Measurements from ENCODE around the gene ANKRD1. TPM values are rescaled to one million over a fixed set of nuclear protein-coding genes. Genes with fewer than 3 reads are reported as not detected.

Gene ANKRD1
- total and polyA plus RNA-seq, 12 donors: 1,390 to 8,287 (median 4,440) TPM

DNA sequence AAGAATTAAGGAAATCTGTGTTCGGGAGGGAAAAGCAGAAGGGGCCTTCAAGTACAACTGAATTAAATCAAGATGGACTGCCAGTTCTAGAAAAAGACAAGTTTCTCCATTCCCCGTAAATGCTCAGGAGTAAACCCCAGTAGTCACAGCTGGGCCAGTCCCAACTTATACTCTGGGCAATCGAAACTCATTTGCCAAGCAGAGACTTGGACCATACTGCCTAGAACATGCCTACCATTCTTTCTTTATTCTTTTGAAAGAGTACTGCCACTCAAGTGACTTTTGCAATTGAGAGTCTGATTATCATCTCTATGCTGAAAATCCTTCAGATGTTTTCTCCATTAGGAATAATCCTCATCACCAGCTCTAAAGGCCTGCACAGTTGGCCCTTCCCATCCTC is 27.7 kb downstream of the ANKRD1 start:
- ATAC-seq: no peak
- peaks cover 0 to 100% (median 31%) of the 10 kb centered on the region in 9 donors for H3K36me3 ChIP-seq
- intact Hi-C loops (cut with DNase I): no loop called here
- no peaks in the 10 kb centered on the region for H3K4me1 ChIP-seq
- WGBS, 2 donors: 89 to 90% methylated on average over 3 of the region's 3 CpGs
- H3K4me3 ChIP-seq: no peak overlapping the region
- no peak overlapping the region for H3K27ac ChIP-seq
- H3K27me3 ChIP-seq: no peaks in the 10 kb centered on the region
- no peaks in the 10 kb centered on the region for H3K9me3 ChIP-seq
- DNase-seq: no peak
- TF ChIP-seq, protein P1, sequence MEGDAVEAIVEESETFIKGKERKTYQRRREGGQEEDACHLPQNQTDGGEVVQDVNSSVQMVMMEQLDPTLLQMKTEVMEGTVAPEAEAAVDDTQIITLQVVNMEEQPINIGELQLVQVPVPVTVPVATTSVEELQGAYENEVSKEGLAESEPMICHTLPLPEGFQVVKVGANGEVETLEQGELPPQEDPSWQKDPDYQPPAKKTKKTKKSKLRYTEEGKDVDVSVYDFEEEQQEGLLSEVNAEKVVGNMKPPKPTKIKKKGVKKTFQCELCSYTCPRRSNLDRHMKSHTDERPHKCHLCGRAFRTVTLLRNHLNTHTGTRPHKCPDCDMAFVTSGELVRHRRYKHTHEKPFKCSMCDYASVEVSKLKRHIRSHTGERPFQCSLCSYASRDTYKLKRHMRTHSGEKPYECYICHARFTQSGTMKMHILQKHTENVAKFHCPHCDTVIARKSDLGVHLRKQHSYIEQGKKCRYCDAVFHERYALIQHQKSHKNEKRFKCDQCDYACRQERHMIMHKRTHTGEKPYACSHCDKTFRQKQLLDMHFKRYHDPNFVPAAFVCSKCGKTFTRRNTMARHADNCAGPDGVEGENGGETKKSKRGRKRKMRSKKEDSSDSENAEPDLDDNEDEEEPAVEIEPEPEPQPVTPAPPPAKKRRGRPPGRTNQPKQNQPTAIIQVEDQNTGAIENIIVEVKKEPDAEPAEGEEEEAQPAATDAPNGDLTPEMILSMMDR (IDR thresholded peaks at IDR 0.05): no peak

DNA sequence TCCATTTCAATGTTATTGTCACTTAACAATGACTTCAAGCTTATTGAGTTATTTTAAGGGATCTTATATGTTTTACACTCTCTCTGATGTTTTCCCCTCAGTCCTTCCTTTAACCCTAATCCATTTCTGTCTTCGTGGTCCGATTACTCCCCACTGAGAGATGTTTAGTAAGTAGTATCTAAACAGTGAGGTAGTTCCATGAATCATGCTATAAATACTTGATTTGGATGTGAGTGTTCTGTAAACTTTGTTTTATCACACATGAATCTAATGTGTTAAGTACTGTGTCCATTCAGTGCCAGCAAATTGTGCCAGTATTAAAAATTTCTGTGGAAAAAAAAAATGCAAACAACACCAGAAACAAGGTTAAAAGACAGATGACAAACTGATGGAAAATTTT is 30.5 kb downstream of the ANKRD1 start:
- Histone ChIP-seq H3K4me1 (peaks cover 0 to 1% (median 0%) of the 10 kb centered on the region in 9 donors), H3K27ac (no peak overlapping the region), H3K27me3 (no peaks in the 10 kb centered on the region), H3K9me3 (no peaks in the 10 kb centered on the region), H3K4me3 (no peak overlapping the region), H3K36me3 (peaks cover 0 to 100% (median 39%) of the 10 kb centered on the region in 9 donors)
- intact Hi-C loops (cut with DNase I): no loop called here
- TF ChIP-seq, protein P1 (IDR thresholded peaks at IDR 0.05): no peak
- DNase-seq (no peak), ATAC-seq (no peak)
- WGBS, 2 donors: 94 to 97% methylated on average over 2 of the region's 2 CpGs

DNA sequence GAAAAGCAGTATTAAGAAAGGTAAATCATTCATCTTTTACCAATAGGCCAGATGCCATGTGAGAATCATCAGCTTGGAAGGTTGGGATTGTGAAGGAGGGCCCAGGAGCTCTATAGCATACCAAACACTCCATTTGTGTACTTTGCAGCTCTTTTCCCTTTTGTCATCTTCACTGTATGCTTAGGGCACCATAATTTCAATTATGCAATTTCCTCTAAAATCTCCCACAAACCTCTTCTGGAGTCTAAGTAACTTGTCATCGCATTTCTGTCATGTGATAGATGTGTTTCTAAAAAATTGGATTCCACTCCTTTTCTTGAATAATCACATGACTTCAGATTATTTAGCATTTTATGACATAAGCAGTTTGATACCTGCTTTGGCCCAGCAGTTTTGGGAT is 31.3 kb downstream of the ANKRD1 start:
- no peaks in the 10 kb centered on the region for H3K9me3 ChIP-seq
- H3K36me3 ChIP-seq: peaks cover 0 to 100% (median 33%) of the 10 kb centered on the region in 9 donors
- intact Hi-C loops (cut with DNase I): no loop called here
- ATAC-seq (no peak), DNase-seq (no peak)
- TF ChIP-seq, protein P1 (IDR thresholded peaks at IDR 0.05): no peak
- no peak overlapping the region for H3K27ac ChIP-seq
- 92 to 98% methylated on average over 1 of the region's 1 CpG for WGBS, 2 donors
- H3K4me3 ChIP-seq: no peak overlapping the region
- H3K4me1 ChIP-seq: peaks cover 0 to 8% (median 0%) of the 10 kb centered on the region in 9 donors
- H3K27me3 ChIP-seq: no peaks in the 10 kb centered on the region

DNA sequence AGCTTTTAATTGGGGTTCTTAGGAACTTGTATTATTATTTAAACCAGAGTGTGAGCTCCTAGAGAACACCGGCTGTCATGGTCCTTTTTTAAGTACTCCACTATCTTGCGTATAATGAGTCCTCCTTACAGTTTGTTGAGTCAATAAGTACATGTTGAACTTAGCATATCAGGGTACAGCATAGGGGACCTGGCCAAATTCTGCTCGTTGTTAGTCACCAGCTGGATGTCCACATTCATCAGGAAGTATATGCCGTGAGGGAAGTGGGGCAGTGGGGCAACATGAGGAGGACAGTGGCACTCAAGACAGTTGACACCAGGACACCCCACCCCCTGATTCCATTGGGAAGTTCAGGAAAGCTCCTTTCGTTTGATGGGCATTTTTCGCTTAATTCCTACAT is 32.5 kb downstream of the ANKRD1 start:
- H3K4me1 ChIP-seq: peaks cover 0 to 11% (median 0%) of the 10 kb centered on the region in 9 donors
- no peak overlapping the region for H3K27ac ChIP-seq
- no peak overlapping the region for H3K4me3 ChIP-seq
- peak in 1 of 8 donors; percentile 24 for ATAC-seq
- intact Hi-C loops (cut with DNase I): no loop called here
- TF ChIP-seq, protein P1 (IDR thresholded peaks at IDR 0.05): no peak
- H3K27me3 ChIP-seq: no peaks in the 10 kb centered on the region
- H3K36me3 ChIP-seq: peaks cover 0 to 99% (median 32%) of the 10 kb centered on the region in 9 donors
- no peak for DNase-seq
- H3K9me3 ChIP-seq: no peaks in the 10 kb centered on the region
- WGBS, 2 donors: 87 to 88% methylated on average over 6 of the region's 6 CpGs
